Measurements from ENCODE around the gene SLC44A5.
"Not testable (repeated sequence)": the region's sequence is repeated elsewhere in the genome, so short reads cannot be mapped to it uniquely, and the experiment has no call there.

The SLC44A5 gene

GRCh38 chr1:75354267-75354666 lies 256.6 kb downstream of the SLC44A5 start:
- DNase-seq, result not testable (repeated sequence)

GRCh38 chr1:75353051-75353450 lies 257.9 kb downstream of the SLC44A5 start:
- no peak for DNase-seq

- DNase-seq, result no peak
Observed at GRCh38 chr1:75345538-75346292, 265.2 kb downstream of the SLC44A5 start.

- DNase-seq, result no peak
Observed at GRCh38 chr1:75342786-75343185, 268.1 kb downstream of the SLC44A5 start.

- DNase-seq, result no peak
Observed at GRCh38 chr1:75341537-75341936, 269.4 kb downstream of the SLC44A5 start.

- DNase-seq, result no peak
Observed at GRCh38 chr1:75338616-75339483, 272.1 kb downstream of the SLC44A5 start.

GRCh38 chr1:75334876-75335389 lies 276.0 kb downstream of the SLC44A5 start:
- DNase-seq, result no peak

- no peak for DNase-seq
Observed at GRCh38 chr1:75330624-75331023, 280.3 kb downstream of the SLC44A5 start.

GRCh38 chr1:75328691-75329090 lies 282.2 kb downstream of the SLC44A5 start:
- DNase-seq, result no peak

- no peak for DNase-seq
Observed at GRCh38 chr1:75327395-75327794, 283.5 kb downstream of the SLC44A5 start.

GRCh38 chr1:75317976-75318375 lies 292.9 kb downstream of the SLC44A5 start:
- DNase-seq, result no peak

GRCh38 chr1:75316230-75316629 lies 294.7 kb downstream of the SLC44A5 start:
- DNase-seq, result no peak

GRCh38 chr1:75312620-75313019 lies 298.3 kb downstream of the SLC44A5 start:
- no peak for DNase-seq

- DNase-seq, result no peak
Observed at GRCh38 chr1:75310067-75310466, 300.8 kb downstream of the SLC44A5 start.

GRCh38 chr1:75308365-75308764 lies 302.5 kb downstream of the SLC44A5 start:
- no peak for DNase-seq

- DNase-seq, result no peak
Observed at GRCh38 chr1:75305061-75305460, 305.9 kb downstream of the SLC44A5 start.

- DNase-seq, result no peak
Observed at GRCh38 chr1:75293270-75293669, 317.6 kb downstream of the SLC44A5 start.

GRCh38 chr1:75292013-75292412 lies 318.9 kb downstream of the SLC44A5 start:
- no peak for DNase-seq

- no peak for DNase-seq
Observed at GRCh38 chr1:75276385-75276784, 334.5 kb downstream of the SLC44A5 start.

- DNase-seq, result no peak
Observed at GRCh38 chr1:75275631-75276030, 335.3 kb downstream of the SLC44A5 start.

GRCh38 chr1:75274920-75275506 lies 335.9 kb downstream of the SLC44A5 start:
- DNase-seq, result no peak

- DNase-seq, result no peak
Observed at GRCh38 chr1:75273110-75273509, 337.8 kb downstream of the SLC44A5 start.

- DNase-seq, result peak; percentile 11
Observed at GRCh38 chr1:75265792-75266191, 345.1 kb downstream of the SLC44A5 start.

GRCh38 chr1:75264112-75264511 lies 346.8 kb downstream of the SLC44A5 start:
- no peak for DNase-seq

All from CD4-positive, alpha-beta T cell treated with Interleukin-17A for 1 hour (primary cell).